HL-60/S4 treated with phorbol 12-myristate 13-acetate at 8.2 ng/mL for 4 days and 3 days (cell line): ENCODE data around the gene KASH5.

Experiments
- in situ Hi-C: fragments of 300-500 bp; cut with MboI; formaldehyde crosslinking; loops from 2 replicates; pipeline ENCODE4 v1.15.0; 2022; ENCODE audit warnings: low sequenced_read_pairs

The KASH5 gene

GRCh38 chr19:49387936-49388372 is at the start of gene KASH5:
KASH5 (plus strand) TSS chr19:49388249; CDS start chr19:49390884, 2,635 bp downstream.
- in situ Hi-C loops: no loop called here

GRCh38 chr19:49338691-49339300 is 49.3 kb upstream of the KASH5 start:
- in situ Hi-C loops: no loop called here

DNA sequence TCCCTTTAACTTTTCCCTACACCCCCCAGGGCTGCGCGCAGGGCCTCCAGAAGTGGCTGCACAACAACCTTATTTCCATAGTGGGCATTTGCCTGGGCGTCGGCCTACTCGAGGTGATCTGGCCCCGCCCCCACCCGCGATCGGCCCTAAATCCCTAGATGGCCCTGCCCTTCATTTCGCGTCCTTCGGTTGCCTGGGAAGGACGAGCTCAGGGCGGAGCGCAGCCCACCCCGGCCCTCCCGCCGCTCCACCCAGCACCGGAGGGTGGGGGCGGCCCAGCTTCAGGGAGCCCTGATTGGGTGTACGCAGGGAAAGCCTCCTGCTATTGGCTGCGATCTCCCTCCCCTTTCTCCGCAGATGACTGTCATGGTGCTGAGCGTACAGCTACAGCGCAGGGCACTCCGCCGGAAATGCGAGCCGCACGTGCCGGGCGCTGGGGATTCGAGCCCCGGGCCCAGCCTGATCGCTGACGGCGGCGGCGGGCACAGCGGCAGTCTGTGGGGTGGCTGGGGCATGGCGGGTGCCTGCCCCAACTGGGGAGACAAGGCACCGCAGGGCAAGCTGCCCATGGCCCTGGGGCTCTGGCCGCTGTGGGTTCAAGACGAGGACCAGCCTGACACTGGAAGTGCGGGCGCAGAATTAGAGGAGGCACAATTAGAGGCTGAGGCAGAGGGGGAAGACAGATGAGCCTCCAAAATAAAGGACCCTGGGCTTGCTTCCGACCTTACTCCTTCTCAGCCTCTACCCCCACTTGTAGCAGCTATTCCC is 48.6 kb upstream of the KASH5 start:
- in situ Hi-C loops: no loop called here

DNA sequence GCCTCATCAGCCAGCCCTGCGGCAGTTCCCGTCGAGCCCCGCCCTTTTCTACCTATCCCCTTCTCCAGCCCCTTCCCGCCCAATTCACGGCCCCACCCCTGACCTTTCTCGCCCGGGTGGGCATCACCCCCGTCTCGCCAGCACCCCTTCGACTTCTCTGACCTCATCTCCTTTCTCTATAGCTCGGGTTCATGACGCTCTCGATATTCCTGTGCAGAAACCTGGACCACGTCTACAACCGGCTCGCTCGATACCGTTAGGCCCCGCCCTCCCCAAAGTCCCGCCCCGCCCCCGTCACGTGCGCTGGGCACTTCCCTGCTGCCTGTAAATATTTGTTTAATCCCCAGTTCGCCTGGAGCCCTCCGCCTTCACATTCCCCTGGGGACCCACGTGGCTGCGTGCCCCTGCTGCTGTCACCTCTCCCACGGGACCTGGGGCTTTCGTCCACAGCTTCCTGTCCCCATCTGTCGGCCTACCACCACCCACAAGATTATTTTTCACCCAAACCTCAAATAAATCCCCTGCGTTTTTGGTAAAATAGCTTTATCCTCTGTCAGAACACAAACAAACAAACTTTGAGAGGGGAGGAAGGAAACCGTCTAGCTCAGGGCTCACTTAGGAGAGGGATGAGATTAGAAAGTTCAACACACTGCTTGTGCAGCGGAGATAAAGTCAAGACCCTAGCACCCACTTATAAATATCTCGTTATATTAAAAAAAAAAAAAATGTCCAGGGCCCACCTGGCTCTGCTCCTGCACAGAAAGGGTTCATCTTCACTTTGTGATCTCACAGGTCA is 47.8 kb upstream of the KASH5 start:
- in situ Hi-C loops: no loop called here

DNA sequence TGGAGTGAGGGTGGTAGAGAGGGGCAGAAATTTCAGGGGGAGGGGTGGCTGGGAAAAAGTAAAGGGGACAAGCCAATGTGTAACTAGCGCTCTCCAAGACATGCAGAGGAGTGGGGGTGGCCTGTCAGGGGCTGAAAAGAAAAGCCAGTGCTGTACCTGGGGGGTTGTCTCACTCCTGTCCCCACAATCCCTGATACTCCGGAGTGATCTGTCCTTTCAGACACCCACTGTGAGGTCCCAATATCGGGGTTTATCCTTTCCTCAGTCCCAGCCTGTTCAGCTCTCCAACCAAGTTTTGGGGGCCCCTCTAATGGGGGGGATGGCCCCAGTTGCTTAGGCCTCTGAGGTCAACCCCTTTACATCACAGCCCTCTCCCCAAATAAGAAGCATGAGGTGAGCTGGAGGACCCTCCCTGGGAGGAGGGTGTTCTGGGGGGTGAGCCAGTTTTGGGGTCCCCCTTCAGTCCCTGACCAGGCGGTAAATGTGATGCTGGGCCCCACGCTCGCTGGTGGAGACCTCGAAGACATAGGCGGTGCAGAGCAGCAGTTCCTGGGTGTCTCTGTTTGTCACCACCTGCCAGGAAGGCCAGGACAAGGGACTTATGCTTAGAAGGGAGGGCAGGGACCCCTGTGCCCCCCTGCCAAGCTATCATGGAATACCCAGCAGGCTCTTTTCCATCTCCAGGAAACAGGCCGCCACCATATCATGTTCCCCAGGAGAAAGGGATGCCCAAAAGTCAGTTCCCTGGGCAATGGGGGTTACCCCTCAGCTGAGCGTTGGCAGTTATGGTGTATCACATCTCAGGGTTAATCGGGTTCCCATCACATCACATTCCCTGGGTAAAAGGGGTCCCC is 47.0 kb upstream of the KASH5 start:
- in situ Hi-C loops: no loop called here

DNA sequence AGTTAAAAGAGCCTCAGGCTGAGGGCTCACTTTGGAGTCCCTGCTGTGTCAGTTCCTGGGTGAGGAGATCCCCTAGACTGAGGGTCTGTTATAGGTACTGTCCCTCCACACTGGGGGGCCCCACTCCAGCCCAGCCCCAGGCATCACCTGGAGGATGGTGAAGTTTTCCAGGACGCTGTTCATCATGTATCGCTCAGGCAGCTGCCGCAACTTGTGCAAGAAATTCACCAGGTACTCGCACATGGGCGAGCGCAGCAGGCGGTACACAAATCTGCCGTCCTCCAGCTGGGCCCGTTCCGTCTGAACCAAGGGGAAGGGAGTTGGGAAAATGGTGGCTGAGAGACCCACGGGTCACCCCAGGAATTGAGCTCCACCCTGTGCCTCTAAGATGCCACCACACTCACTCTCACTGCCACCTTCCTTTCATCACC is 45.7 kb upstream of the KASH5 start:
- in situ Hi-C loops: no loop called here

GRCh38 chr19:49343123-49343522 is 44.9 kb upstream of the KASH5 start:
- in situ Hi-C loops: no loop called here

GRCh38 chr19:49344505-49345423 is 43.3 kb upstream of the KASH5 start:
- in situ Hi-C loops: no loop called here

DNA sequence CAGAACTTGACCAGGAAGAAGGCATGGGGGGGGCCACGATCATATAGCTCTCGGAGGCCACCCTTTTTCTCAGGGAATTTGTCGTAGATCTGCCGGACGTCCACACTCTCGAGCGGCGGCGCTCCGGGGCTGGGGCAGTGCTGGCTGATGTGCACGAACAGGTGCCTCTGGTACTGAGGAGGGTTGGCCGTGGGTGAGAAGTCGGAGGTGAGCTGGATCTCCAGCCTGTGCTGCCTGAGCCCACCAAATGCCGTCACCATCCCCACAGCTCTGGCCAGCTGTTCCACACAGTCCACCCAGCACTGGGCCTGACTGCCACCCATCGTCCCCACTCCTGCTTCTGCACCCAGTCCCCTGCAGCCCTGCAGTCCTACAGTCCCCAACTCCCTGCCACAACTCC is 40.9 kb upstream of the KASH5 start:
- in situ Hi-C loops: no loop called here

- in situ Hi-C loops: no loop called here
Observed at GRCh38 chr19:49347835-49348234, 40.2 kb upstream of the KASH5 start.

DNA sequence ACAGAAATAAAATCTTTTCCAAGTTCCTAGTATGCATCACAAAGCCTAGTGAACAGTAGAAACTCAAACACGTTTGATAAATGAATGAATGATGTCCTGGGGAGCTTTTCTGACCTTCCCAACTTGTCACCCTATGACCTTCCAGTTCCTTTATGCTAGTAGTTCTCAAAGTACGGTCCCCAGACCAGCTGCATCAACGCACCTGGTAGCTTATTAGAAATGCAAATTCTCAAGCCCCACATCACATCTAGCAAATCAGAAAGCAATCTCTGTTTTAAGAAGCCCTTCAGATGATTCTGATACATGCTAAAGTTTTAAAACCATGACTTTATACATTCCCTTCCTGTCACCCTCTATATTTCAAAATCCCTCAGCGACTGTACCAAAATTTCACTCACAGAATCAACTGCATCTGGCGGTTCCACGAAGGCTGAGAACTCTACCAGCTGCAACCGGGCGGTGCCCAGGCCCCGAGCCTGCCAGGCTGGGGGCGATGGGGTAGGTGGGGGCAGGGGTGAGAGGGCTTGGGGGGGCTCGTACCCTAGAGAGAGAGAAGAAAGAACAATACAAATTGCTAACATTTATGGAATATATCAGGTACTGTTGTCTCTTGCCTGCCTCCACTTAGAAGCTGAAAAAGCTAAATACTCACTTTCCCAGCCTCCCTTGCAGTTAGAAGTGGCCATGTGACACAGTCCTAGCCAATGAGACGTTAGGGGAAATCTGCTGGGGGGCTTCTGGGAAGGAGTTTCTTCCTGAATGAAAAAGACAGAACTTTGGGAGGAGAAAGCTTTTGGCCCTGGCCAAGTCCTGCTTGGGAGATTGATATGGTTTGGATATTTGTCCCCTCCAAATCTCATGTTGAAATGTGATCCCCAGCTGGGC is 39.5 kb upstream of the KASH5 start:
- in situ Hi-C loops: no loop called here

- in situ Hi-C loops: no loop called here
Observed at GRCh38 chr19:49349567-49349966, 38.5 kb upstream of the KASH5 start.

- in situ Hi-C loops: no loop called here
Observed at GRCh38 chr19:49355909-49356353, 32.1 kb upstream of the KASH5 start.

DNA sequence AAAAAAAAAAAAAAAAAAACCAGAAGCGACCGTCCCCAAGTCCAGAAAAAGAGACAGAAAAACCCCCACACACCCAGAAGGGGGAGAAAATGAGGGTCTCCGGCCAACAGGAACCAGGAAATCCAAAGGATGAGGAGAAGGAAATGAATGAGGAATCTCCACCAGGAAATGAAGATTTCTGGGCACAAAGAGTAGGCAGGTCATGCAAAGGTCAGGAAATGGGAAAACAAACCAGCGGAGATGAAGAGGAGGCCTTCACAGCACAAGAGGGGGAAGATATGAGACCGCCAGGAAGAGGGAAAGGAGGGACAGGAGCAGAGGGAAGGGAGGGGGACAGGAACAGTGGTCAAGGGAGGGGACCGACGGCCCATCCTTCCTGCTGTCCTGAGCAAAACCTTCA is 31.7 kb upstream of the KASH5 start:
- in situ Hi-C loops: no loop called here

DNA sequence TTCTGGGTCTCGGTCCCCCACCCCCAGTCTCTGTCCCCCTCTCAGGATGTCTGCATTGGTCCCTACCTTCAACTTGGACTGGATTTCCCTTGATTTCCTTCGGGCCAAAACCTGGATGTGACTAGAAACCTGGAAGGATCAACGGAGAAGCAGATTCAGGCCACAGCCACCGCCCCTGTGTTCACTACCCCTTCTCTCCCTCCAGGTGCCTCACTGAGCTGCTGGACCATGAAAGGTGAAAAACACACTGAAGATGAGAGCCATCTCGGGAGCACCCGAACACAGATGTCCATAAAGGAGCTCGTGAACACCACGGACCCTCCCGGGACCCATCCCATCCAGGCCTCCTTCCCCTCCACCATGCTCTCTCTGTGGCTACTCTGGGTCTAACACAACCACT is 30.9 kb upstream of the KASH5 start:
- in situ Hi-C loops: no loop called here

DNA sequence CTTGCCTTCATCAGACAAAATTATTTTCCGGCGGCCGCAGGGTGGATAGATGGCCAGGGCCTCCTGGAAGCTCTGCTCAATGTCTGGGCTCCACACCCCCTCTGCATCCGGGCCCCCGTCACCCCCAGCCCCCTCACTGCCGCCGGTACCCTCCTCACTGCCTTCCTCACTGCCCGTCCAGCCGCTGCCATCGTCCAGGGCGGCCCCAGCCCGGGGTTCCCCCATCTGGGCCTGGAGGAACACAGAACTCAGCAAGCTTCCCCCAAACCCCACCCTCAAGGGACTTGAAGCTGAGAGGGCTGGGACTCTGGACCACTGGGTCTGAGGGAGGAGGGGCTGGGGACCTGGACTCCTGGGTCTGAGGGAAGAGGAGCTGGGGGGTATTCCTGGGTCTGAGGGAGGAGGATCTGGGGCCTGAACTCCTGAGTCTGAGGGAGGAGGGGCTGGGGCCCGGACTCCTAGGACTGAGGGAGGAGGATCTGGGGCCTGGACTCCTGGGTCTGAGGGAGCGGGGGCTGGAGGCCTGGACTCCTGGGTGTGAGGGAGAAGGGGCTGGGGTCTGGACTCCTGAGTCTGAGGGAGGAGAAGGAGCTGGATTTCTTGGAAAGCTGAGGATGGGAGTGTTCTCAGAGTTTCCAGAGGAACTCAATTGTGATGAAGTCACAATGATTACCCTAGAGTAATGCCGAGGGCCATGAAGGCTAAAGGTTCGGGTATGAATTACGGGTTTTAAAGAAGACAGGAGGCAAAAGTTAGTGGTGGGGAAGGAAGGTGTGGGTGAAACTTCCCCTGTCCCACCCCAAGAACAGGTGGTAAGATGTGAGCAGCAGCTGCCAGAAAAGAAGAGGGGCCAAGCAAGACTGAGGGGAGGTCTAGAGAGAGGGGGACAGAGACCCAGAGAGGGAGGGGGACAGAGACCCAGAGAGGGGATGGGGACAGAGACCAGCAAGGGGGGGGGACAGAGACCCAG is 27.9 kb upstream of the KASH5 start:
- in situ Hi-C loops: no loop called here

DNA sequence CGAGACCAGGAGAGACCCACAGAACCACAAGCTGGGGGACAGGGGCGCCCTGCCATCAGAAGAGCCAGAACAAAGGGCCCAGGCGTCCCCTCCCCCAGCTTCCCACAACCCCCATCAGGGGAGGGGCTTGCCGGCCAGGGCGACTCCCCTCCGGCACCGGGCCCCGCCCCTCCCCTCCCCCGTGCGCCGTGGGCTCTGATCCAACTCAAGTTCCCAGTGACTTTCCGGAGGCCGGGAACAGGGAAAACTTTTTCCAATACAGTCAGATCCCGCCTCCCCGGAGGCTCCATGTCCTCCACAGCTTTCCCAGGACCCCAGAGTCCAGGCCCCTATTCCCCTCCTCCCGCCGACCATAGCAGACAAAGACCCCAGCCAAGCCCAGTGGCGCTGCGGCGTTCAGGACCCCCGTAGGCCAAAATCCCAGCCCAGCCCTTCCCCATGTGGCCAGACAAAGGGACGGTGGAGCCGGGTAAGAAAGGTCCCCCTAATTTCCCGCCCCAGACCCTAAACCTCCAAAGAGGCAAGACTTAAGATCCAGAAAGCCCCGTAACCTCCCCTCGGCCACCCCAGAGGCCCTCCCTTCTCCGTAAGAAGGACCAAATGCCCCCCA is 26.5 kb upstream of the KASH5 start:
- in situ Hi-C loops: no loop called here
